GM18870 (cell line): ENCODE results near the gene RNGTT.
"Not testable (repeated sequence)": the region's sequence is repeated elsewhere in the genome, so short reads cannot be mapped to it uniquely, and the experiment has no call there.

Experiments
- ATAC-seq: cut with Tn5 transposase; IDR thresholded peaks from one replicate; pipeline ENCODE4 v1.9.1; 2021; ENCODE audit warnings: moderate library complexity; ENCODE audit not compliant: unreplicated experiment

The RNGTT gene

GRCh38 chr6:88869263-88870020 is 94.0 kb downstream of the RNGTT start:
- no peak for ATAC-seq

DNA sequence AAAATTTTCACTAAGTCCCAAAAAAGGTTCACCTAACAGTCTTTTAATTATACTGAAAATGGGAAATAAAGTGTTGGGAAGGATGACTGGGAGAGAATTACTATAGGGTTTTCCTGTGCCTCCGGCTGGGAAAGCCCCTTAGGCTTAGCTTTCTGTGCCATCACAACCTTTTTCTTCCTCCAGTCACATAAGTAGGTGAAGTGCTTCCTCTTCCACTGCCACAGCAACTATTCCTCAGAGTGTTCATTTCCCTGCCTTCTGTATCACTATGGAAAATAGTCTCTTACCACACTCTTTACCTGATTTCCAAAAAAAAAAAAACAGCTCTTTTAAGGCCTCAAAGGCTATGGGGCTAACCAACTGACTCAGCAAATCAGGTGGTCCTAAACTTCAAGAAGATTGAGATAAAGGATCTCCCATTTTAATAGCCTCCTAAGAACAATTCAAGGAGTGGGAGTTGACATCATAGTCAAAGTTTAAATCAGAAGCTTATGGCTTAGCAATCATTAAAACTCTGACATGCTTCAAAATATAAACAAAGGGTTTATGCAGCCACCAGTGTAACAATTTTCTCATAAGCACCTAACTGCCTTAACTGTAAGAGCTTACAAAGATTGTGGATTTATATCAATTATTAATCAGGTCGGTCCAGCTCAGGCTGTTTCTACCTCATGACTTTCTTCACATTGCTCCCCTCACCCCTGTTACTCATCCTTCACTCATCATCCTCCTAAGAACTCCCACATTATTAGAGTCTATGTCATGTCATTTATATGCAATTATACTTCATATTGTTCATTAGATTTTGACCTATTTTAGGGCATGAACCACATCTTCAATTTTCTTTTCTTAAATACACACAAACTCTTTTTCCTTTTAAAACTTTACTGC is 95.3 kb downstream of the RNGTT start:
- ATAC-seq = no peak

DNA sequence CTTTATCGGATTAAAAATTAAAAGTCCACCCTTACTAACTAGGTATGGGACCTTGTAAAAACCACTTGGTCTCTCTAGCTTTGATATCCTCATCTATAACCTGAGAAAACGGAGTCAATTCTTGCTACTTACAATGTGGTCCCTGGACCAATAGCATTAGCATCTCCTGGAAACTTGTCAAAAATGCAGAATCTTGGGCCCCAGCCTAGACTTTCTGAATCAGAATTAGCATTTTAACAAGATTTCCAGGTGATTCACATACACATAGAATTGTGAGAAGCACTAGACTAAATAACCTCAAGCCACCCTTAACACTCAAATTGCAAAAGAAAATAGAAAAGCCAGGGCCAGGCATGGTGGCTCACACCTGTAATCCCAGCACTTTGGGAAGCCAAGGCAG is 96.6 kb downstream of the RNGTT start:
- ATAC-seq = no peak

GRCh38 chr6:88865275-88865674 is 98.1 kb downstream of the RNGTT start:
- no peak for ATAC-seq

GRCh38 chr6:88864359-88865054 is 98.9 kb downstream of the RNGTT start:
- ATAC-seq = no peak

- ATAC-seq = no peak
Measured at GRCh38 chr6:88860310-88860709, 103.1 kb downstream of the RNGTT start.

GRCh38 chr6:88858455-88858854 is 105.0 kb downstream of the RNGTT start:
- no peak for ATAC-seq

DNA sequence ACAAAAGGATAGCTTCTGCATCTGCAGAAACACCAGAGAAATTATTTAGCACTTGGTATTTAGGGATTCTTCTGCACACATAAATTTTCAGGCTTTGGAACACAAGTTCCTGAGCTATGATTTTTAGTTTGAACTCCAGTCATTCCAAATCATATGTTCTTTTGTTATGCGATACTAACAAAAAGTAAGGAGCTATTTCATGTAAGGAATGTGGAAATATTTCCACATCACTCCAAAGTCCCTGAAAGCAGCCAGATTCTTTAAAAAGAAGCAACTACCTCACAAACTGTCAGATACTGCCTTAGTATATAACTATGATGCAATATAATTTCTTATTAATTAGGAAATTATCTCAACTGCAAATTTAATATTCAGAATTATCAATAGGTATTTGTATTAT is 106.9 kb downstream of the RNGTT start:
- ATAC-seq = no peak

DNA sequence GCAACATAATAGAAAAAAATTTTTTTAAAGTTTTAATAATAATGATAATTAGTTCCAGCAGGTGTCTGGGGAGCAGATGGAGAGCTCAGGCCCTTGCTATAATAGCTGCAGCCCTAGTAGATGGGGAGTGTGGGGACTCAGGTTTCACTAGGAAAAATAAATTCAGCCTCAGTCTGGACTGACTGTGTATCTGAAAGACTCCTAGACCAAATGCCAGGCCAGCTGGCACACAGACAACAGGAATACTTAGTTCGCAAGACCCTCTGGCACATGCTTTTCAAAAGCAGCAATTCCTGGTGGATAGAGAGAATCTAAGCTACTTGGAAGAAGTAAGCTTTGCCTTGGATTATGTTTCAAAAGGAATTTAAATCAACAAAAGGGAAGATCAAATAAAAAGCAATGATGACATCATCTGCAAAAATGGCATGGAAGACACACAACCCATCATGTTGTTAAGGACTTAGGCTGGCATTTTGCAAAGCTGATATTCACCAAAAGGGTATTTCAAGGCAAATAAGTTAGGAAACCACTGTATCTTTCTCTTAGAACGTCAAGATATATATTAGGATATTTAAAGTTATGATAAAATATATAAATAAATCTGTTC is 107.8 kb downstream of the RNGTT start:
- ATAC-seq = no peak

DNA sequence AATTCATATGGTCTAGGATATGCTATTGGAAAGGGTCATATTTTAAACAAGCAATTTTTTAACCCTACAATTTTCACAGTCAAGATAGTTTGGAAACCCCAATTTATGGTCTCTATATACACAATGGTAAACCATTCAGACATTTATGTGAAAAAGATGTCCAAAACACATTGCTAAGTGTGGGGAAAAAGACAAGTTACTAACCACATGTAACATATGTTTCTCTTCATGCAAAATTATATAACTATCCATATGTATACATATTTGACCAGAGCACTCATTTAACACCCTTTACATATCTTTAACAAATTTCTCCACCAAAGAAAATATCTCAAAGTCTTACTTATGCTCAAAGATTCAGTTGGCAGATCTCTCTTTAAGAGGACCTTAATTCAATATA is 110.6 kb downstream of the RNGTT start:
- no peak for ATAC-seq

DNA sequence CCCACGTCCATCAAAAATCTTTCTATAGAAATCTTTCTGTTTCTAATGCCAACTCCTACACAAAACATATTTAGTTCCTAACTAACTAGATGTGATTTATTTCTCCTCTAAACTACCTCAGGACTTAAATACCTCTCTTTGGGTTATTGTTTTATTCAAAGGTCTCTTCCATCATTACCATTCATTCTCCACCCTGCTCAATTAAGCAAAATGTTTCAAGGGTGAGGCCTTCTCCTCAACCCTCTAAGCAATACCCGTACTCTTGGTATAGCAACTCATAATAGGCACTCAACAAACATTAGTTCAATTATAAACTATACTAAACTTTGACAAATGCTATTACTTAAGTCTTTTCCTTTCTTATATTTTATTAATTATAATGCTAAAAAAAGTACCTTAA is 111.4 kb downstream of the RNGTT start:
- ATAC-seq = no peak

DNA sequence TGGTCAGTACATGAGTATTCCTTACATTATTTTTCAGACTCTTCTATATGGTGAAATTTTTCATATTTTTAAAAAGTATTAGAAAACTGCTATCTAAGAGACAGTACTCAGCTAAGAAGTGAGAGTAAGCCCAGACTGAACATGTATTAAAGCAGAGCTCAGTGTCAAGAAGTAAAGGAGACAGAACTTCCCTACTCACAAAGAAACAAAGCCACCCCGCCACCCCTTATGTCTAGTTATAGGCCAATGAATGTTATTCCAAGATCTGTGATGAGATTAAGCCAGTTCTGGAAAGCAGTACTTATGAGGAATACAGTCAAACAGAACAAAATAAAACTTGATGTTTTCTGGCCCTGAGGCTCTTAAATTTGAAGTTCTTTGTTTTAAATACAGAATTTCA is 114.5 kb downstream of the RNGTT start:
- no peak for ATAC-seq

DNA sequence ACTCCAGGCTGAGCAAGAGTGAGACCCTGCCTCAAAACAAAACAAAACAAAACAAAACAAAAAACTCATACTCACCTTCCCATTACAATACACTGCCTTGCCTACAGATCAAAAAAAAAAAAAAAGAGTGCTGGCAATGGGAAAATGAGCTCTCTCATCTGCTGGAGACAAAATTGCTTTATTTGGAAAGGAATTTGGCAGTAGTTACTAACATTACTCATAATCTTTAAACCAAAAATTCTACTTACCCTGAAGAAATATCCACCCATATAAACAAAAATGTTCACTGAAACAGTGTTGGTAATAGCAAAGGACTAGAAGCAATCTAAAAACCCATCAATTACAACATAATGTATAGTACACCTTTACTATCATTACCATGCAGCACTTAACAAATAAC is 120.4 kb downstream of the RNGTT start:
- ATAC-seq = no peak

DNA sequence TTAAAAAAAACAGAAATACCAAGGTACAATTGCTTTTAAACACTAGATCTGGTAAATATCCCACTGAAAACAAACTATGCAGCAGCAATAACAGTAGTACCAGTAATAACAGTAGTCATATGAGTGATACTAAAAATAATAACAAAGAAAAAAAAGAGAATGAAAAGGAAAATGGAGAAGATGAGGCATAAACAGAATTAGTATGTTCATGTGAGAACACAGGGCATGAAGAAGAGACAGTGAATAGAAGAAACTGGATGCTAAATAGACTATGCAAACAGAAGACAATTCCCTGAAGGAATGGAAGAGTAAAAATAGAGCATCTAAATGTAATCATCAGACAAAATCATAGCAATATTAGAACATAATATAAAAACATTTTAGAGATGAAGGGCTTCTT is 121.1 kb downstream of the RNGTT start:
- ATAC-seq = no peak

GRCh38 chr6:88840796-88841539 is 122.5 kb downstream of the RNGTT start:
- no peak for ATAC-seq

DNA sequence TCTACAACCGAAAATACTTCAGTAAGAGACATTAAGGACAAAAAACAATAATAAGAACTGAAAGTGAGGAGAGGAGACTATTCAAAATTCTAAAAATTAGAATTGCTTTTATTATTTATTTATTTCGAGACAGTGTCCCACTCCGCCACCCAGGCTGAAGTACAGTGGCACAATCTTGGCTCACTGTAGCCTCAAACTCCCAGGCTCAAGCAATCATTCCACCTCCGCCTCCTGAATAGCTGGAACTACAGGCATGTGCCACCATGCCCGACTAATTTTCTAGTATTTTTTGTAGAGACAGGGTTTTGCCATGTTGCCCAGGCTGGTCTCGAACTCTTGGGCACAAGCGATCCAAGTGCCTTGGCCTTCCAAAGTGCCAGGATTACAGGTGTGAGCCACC is 123.1 kb downstream of the RNGTT start:
- no peak for ATAC-seq

DNA sequence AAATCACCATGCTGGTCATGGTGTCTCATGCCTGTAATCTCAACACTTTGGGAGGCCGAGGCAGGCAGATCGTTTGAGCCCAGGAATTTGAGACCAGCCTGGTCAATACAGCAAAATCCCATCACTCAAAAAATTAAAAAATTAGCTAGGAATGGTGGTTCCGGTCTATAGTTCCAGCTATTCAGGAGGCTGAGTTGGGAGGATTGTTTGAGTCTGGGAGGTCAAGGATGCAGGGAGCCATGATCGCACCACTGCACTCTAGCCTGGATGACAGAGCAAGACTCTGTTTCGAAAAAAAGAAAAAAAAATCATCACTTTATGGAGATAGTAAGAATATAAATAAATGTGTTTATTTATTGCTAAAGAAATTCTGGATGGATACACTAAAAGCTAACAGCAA is 124.1 kb downstream of the RNGTT start:
- ATAC-seq = no peak

- no peak for ATAC-seq
Measured at GRCh38 chr6:88835210-88835609, 128.2 kb downstream of the RNGTT start.

DNA sequence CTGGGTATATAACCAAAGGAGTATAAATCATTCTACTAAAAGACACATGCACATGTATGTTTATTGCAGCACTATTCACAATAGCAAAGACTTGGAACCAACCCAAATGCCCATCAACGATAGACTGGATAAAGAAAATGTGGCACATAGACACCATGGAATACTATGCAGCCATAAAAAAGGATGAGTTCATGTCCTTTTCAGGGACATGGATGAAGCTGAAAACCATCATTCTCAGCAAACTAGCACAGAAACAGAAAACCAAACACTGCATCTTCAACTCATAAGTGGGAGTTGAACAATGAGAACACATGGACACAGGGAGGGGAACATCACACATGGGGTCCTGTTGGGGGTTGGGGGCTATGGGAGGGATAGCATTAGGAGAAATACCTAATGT is 130.3 kb downstream of the RNGTT start:
- not testable (repeated sequence) for ATAC-seq

- not testable (repeated sequence) for ATAC-seq
Measured at GRCh38 chr6:88827599-88827998, 135.8 kb downstream of the RNGTT start.

DNA sequence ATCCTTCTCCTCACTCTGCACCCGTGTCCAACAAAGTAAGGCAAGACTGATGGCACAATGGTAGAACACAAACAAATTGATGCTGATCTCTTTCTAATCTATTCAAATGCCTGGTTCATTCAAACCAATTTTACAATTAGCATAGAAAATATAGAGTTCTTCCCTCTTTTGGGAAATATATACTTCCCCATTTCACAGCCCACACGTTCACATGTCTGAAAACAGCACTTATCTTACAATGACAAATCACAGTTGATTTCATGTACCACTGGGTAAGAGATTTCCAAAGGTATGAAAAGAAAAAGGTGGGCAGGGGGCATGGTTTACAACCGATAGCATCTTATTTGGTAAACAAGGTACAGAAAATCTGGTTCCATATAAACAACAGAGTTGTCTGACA is 137.6 kb downstream of the RNGTT start:
- ATAC-seq = no peak
